GM23338 (cell line): ENCODE data around the gene RWDD4. TPM values are rescaled to one million over a fixed set of nuclear protein-coding genes. Genes with fewer than 3 reads are reported as not detected.

Source experiments
- ATAC-seq: fragments of 200-7000 bp; cut with Tn5 transposase; 3 replicates; pipeline ENCODE4 v1.9.1; 2020
- DNase-seq: peaks from one replicate; pipeline ENCODE4 v3.0.0-alpha.2; 2015; ENCODE audit warnings: low spot score
- H2AFZ ChIP-seq: fragments of 200-600 bp; sonication (generic); 2 replicates; pipeline ENCODE4 v1.8.0; 2016; ENCODE audit warnings: antibody characterized with exemption, mild to moderate bottlenecking, moderate library complexity
- H3F3A ChIP-seq: fragments of 200-600 bp; sonication (generic); replicated peaks from 2 replicates; pipeline ENCODE4 v1.8.0; 2017; ENCODE audit warnings: antibody characterized with exemption, mixed run types, low read depth
- H3K27ac ChIP-seq: fragments of 200-600 bp; sonication (generic); 2 replicates; pipeline ENCODE4 v1.6.1; 2016; ENCODE audit warnings: low read depth
- H3K27me3 ChIP-seq: fragments of 200-600 bp; sonication (generic); 2 replicates; pipeline ENCODE4 v1.8.0; 2016; ENCODE audit warnings: mild to moderate bottlenecking, mixed run types, moderate library complexity; ENCODE audit not compliant: insufficient read depth
- H3K36me3 ChIP-seq: fragments of 200-600 bp; sonication (generic); 2 replicates; pipeline ENCODE4 v1.8.0; 2016; ENCODE audit warnings: mild to moderate bottlenecking; ENCODE audit not compliant: insufficient read depth
- H3K4me1 ChIP-seq: fragments of 200-600 bp; sonication (generic); 2 replicates; pipeline ENCODE4 v1.8.0; 2016; ENCODE audit warnings: mild to moderate bottlenecking, moderate library complexity; ENCODE audit not compliant: insufficient read depth
- H3K4me2 ChIP-seq: fragments of 200-600 bp; sonication (generic); 2 replicates; pipeline ENCODE4 v1.7.1; 2017; ENCODE audit warnings: mixed run types
- H3K4me3 ChIP-seq: fragments of 200-600 bp; sonication (generic); 2 replicates; pipeline ENCODE4 v1.6.1; 2016; ENCODE audit warnings: mixed run types
- H3K79me2 ChIP-seq: fragments of 200-600 bp; sonication (generic); replicated peaks from 2 replicates; pipeline ENCODE4 v1.8.0; 2017; ENCODE audit warnings: mild to moderate bottlenecking; ENCODE audit not compliant: insufficient read depth
- H3K9me2 ChIP-seq: fragments of 200-600 bp; sonication (generic); 2 replicates; pipeline ENCODE4 v1.8.0; 2017; ENCODE audit not compliant: insufficient read depth
- H4K20me1 ChIP-seq: fragments of 200-600 bp; sonication (generic); replicated peaks from 2 replicates; pipeline ENCODE4 v1.8.0; 2017; ENCODE audit warnings: mild to moderate bottlenecking; ENCODE audit not compliant: insufficient read depth
- H3K27ac Mint-ChIP-seq: 2 replicates; pipeline ENCODE4 v1.8.0; 2020; ENCODE audit warnings: inconsistent platforms, mild to moderate bottlenecking, moderate library complexity, mixed read lengths
- H3K27me3 Mint-ChIP-seq: 3 replicates; pipeline ENCODE4 v1.8.0; 2022; ENCODE audit warnings: low read depth, mild to moderate bottlenecking, moderate library complexity, mixed read lengths, inconsistent platforms; ENCODE audit not compliant: insufficient read depth, poor library complexity
- H3K36me3 Mint-ChIP-seq: 3 replicates; pipeline ENCODE4 v1.8.0; 2021; ENCODE audit warnings: low read depth, mild to moderate bottlenecking, inconsistent platforms, moderate library complexity, mixed read lengths
- H3K4me1 Mint-ChIP-seq: 3 replicates; pipeline ENCODE4 v1.8.0; 2020; ENCODE audit warnings: mild to moderate bottlenecking, inconsistent platforms, mixed read lengths
- H3K4me3 Mint-ChIP-seq: 3 replicates; pipeline ENCODE4 v1.8.0; 2021; ENCODE audit warnings: moderate library complexity, mild to moderate bottlenecking, inconsistent platforms, mixed read lengths
- H3K9me3 Mint-ChIP-seq: 3 replicates; pipeline ENCODE4 v1.8.0; 2020; ENCODE audit warnings: moderate library complexity, mild to moderate bottlenecking, inconsistent platforms, mixed read lengths
- CTCF ChIP-seq, 2 experiments: fragments of 200-600 bp in 1 of 2; sonication (generic) in 1 of 2; conservative IDR thresholded peaks; 2 replicates each; pipeline versions ENCODE4 v1.5.1 to v1.6.1; 2016 to 2017; ENCODE audit warnings: antibody characterized with exemption in 2 of 2, low read depth in 2 of 2, mild to moderate bottlenecking in 2 of 2, moderate library complexity in 1 of 2
- ETS1 ChIP-seq: IDR thresholded peaks from 2 replicates; pipeline ENCODE4 v1.6.1; 2016; ENCODE audit warnings: antibody characterized with exemption
- EZH2 ChIP-seq: fragments of 200-600 bp; sonication (generic); IDR thresholded peaks from one replicate; pipeline ENCODE4 v1.8.0; 2017; ENCODE audit warnings: antibody characterized with exemption, mild to moderate bottlenecking, low read depth; ENCODE audit not compliant: unreplicated experiment
- EZH2phosphoT487 ChIP-seq: fragments of 200-600 bp; sonication (generic); IDR thresholded peaks from one replicate; pipeline ENCODE4 v1.8.1; 2018; ENCODE audit warnings: antibody characterized with exemption; ENCODE audit not compliant: unreplicated experiment
- JUNB ChIP-seq: IDR thresholded peaks from one replicate; pipeline ENCODE4 v1.6.1; 2016; ENCODE audit warnings: antibody characterized with exemption; ENCODE audit not compliant: unreplicated experiment
- NANOG ChIP-seq: IDR thresholded peaks from 2 replicates; pipeline ENCODE4 v1.6.1; 2016; ENCODE audit warnings: antibody characterized with exemption, borderline replicate concordance
- REST ChIP-seq: IDR thresholded peaks from one replicate; pipeline ENCODE4 v1.6.1; 2018; ENCODE audit warnings: antibody characterized with exemption; ENCODE audit not compliant: unreplicated experiment
- STAT1 ChIP-seq: IDR thresholded peaks from one replicate; pipeline ENCODE4 v1.6.1; 2016; ENCODE audit warnings: antibody characterized with exemption; ENCODE audit not compliant: unreplicated experiment
- ZNF114 ChIP-seq: fragments of 250-450 bp; sonication (Bioruptor Pico); IDR thresholded peaks from 2 replicates; pipeline ENCODE4 v1.5.0; 2020; ENCODE audit warnings: mild to moderate bottlenecking, moderate library complexity
- ZNF331 ChIP-seq: fragments of 250-450 bp; sonication (Bioruptor Pico); IDR thresholded peaks from 2 replicates; pipeline ENCODE4 v1.5.0; 2020; ENCODE audit warnings: low read depth, mild to moderate bottlenecking, moderate library complexity
- ZNF462 ChIP-seq: fragments of 250-450 bp; sonication (Bioruptor Pico); IDR thresholded peaks from 2 replicates; pipeline ENCODE4 v1.5.0; 2020; ENCODE audit warnings: mild to moderate bottlenecking, moderate library complexity
- polyA plus RNA-seq: library from polyadenylated mRNA; unstranded; fragments of >200 nt; fragmentation: Nextera tagmentation; extraction: Ambion mirVana; gene quantifications from 2 replicates; pipeline ENCODE4 v1.2.1, GENCODE V29; 2016
- total RNA-seq: library from RNA; depleted of rRNA; stranded (reverse); fragments of >200 nt; shearing (Covaris generic); gene quantifications from 2 replicates; pipeline ENCODE4 v1.2.3, GENCODE V29; 2014

The RWDD4 gene
- total and polyA plus RNA-seq, 2 experiments from 2014 or later, result 22.4 to 28.9 TPM

GRCh38 chr4:183691897-183692296 is 32.9 kb upstream of the RWDD4 start:
- Histone ChIP-seq H3K4me2 (no peak overlapping the region), H3K4me3 (no peak overlapping the region), H2AFZ (no peak overlapping the region), H3K4me1 (no peaks in the 10 kb centered on the region), H3K36me3 (peaks cover 51% of the 10 kb centered on the region), H3K27ac (no peak overlapping the region), H3K9me2 (no peaks in the 10 kb centered on the region), H3K27me3 (no peaks in the 10 kb centered on the region), H3F3A (no peaks in the 10 kb centered on the region), H4K20me1 (peaks cover 5% of the 10 kb centered on the region; the same call in 1 of the 2 replicates), H3K79me2 (no peaks in the 10 kb centered on the region)
- no peaks in the 10 kb centered on the region for H3K4me1 Mint-ChIP-seq
- ATAC-seq (no peak), DNase-seq (no peak)
- no peak overlapping the region for H3K4me3 Mint-ChIP-seq
- H3K27me3 Mint-ChIP-seq, result no peaks in the 10 kb centered on the region
- no peak overlapping the region for H3K27ac Mint-ChIP-seq
- peaks cover 39% of the 10 kb centered on the region for H3K36me3 Mint-ChIP-seq
- TF ChIP-seq EZH2 (no peak), CTCF (conservative IDR thresholded peaks at IDR 0.05; ENCODE audit: low read depth in 2 of 2) (no peak), STAT1 (no peak), ZNF114 (no peak), JUNB (no peak), ETS1 (no peak), ZNF462 (CRISPR knock-in tag) (no peak), REST (no peak), ZNF331 (CRISPR knock-in tag) (no peak), NANOG (no peak), EZH2phosphoT487 (no peak)
- no peaks in the 10 kb centered on the region for H3K9me3 Mint-ChIP-seq
